NT2/D1 (cell line): ENCODE measurements around the gene DCDC2C.

ENCODE experiments used
- SUZ12 ChIP-seq: IDR thresholded peaks from 2 replicates; pipeline ENCODE4 v1.6.1; 2011; ENCODE audit not compliant: insufficient read length, insufficient read depth; ENCODE audit errors: extremely low read depth
- YY1 ChIP-seq: IDR thresholded peaks from 2 replicates; pipeline ENCODE4 v1.6.1; 2011; ENCODE audit not compliant: insufficient read length, insufficient read depth
- ZNF274 ChIP-seq: IDR thresholded peaks from 2 replicates; pipeline ENCODE4 v1.6.1; 2011; ENCODE audit warnings: mild to moderate bottlenecking, low read depth, low read length

- TF ChIP-seq ZNF274, result no peak
- TF ChIP-seq YY1, result no peak
- no peak for TF ChIP-seq SUZ12
These were observed 169.1 kb downstream of the DCDC2C start for GRCh38 chr2:3872451-3872850.
